ENCODE data around the gene PLA2G3. TPM values are rescaled to one million over a fixed set of nuclear protein-coding genes. Genes with fewer than 3 reads are reported as not detected.

Gene PLA2G3
- total and polyA plus RNA-seq, 2 experiments from 2014 or later, result 18.0 to 34.5 TPM

GRCh38 chr22:31185056-31185455 lies 44.7 kb upstream of the PLA2G3 start (continued):
- TF ChIP-seq CTCF (conservative IDR thresholded peaks at IDR 0.05; ENCODE audit: low read depth in 2 of 2) (no peak), ZNF114 (CRISPR knock-in tag; IDR thresholded peaks at IDR 0.05) (no peak), EZH2phosphoT487 (IDR thresholded peaks at IDR 0.05; ENCODE audit: unreplicated experiment) (no peak), POLR2AphosphoS5 (IDR thresholded peaks at IDR 0.05; ENCODE audit: low read depth) (no peak), JUNB (IDR thresholded peaks at IDR 0.05; ENCODE audit: unreplicated experiment) (no peak), REST (IDR thresholded peaks at IDR 0.05; ENCODE audit: unreplicated experiment) (no peak)

- H3K4me1 Mint-ChIP-seq, result no peaks in the 10 kb centered on the region; the same call in 2 of the 3 replicates
- TF ChIP-seq JUNB (IDR thresholded peaks at IDR 0.05; ENCODE audit: unreplicated experiment), result no peak
- TF ChIP-seq ZNF331 (CRISPR knock-in tag; IDR thresholded peaks at IDR 0.05; ENCODE audit: low read depth), result no peak
- TF ChIP-seq EZH2phosphoT487 (IDR thresholded peaks at IDR 0.05; ENCODE audit: unreplicated experiment), result no peak
- no peak for TF ChIP-seq REST (IDR thresholded peaks at IDR 0.05; ENCODE audit: unreplicated experiment)
- peaks cover 34% of the 10 kb centered on the region; the same call in 2 of the 3 replicates for H3K36me3 Mint-ChIP-seq (ENCODE audit: low read depth)
- H3K27me3 Mint-ChIP-seq (ENCODE audit: insufficient read depth, low read depth, poor library complexity), result no peaks in the 10 kb centered on the region
- Histone ChIP-seq H3K79me2 (replicated peaks; ENCODE audit: insufficient read depth) (no peaks in the 10 kb centered on the region; the same call in 1 of the 2 replicates), H3K9me2 (ENCODE audit: insufficient read depth) (0 out of 2 replicates have a peak, but pooled peaks cover 2% of the 10 kb centered on the region), H2AFZ (no peak overlapping the region), H4K20me1 (replicated peaks; ENCODE audit: insufficient read depth) (no peaks in the 10 kb centered on the region), H3K27me3 (ENCODE audit: insufficient read depth) (no peaks in the 10 kb centered on the region), H3K36me3 (ENCODE audit: insufficient read depth) (no peaks in the 10 kb centered on the region), H3K4me2 (no peak overlapping the region), H3K4me1 (ENCODE audit: insufficient read depth) (no peaks in the 10 kb centered on the region), H3K4me3 (no peak overlapping the region), H3F3A (replicated peaks; ENCODE audit: low read depth) (no peaks in the 10 kb centered on the region), H3K27ac (ENCODE audit: low read depth) (no peak overlapping the region)
- ATAC-seq (no peak), DNase-seq (ENCODE audit: low spot score) (no peak)
- H3K27ac Mint-ChIP-seq, result no peak overlapping the region
- no peak overlapping the region for H3K4me3 Mint-ChIP-seq
- peaks cover 19% of the 10 kb centered on the region for H3K9me3 Mint-ChIP-seq
Observed at GRCh38 chr22:31184015-31184414, 43.7 kb upstream of the PLA2G3 start.

All from GM23338 (cell line).